H9 (cell line): ENCODE results near the gene IFITM1. TPM values are rescaled to one million over a fixed set of nuclear protein-coding genes. Genes with fewer than 3 reads are reported as not detected.
"Not testable (repeated sequence)": the region's sequence is repeated elsewhere in the genome, so short reads cannot be mapped to it uniquely, and the experiment has no call there.

Experiments used
- DNase-seq: peaks from one replicate; pipeline ENCODE4 v3.0.0-alpha.2; 2017
- H2AFZ ChIP-seq: one replicate; pipeline ENCODE4 v1.6.1; 2013; ENCODE audit warnings: mild to moderate bottlenecking, low read length, control low read depth, moderate library complexity
- H2AK5ac ChIP-seq: 2 replicates; pipeline ENCODE4 v1.6.1; 2013; ENCODE audit warnings: low read length, control low read depth, mixed read lengths; ENCODE audit not compliant: insufficient read length
- H2BK120ac ChIP-seq: one replicate; pipeline ENCODE4 v1.6.1; 2013; ENCODE audit warnings: low read depth, mild to moderate bottlenecking, low read length, control low read depth, inconsistent platforms; ENCODE audit not compliant: poor library complexity, severe bottlenecking
- H2BK12ac ChIP-seq: 2 replicates; pipeline ENCODE4 v1.6.1; 2013; ENCODE audit warnings: low read length, control low read depth, mixed read lengths, low read depth; ENCODE audit not compliant: insufficient read length
- H2BK15ac ChIP-seq: 2 replicates; pipeline ENCODE4 v1.6.1; 2013; ENCODE audit warnings: low read depth, low read length, control low read depth
- H2BK20ac ChIP-seq: one replicate; pipeline ENCODE4 v1.6.1; 2013; ENCODE audit warnings: low read depth, mild to moderate bottlenecking, low read length, control low read depth, inconsistent platforms; ENCODE audit not compliant: poor library complexity, severe bottlenecking
- H2BK5ac ChIP-seq: 2 replicates; pipeline ENCODE4 v1.6.1; 2013; ENCODE audit warnings: low read length, control low read depth, mixed read lengths; ENCODE audit not compliant: insufficient read length
- H3K14ac ChIP-seq: 2 replicates; pipeline ENCODE4 v1.6.1; 2013; ENCODE audit warnings: low read length, control low read depth; ENCODE audit not compliant: insufficient read depth
- H3K18ac ChIP-seq: 2 replicates; pipeline ENCODE4 v1.6.1; 2013; ENCODE audit warnings: low read depth, mild to moderate bottlenecking, mixed read lengths, low read length, control low read depth; ENCODE audit not compliant: insufficient read length
- H3K23ac ChIP-seq: 2 replicates; pipeline ENCODE4 v1.6.1; 2013; ENCODE audit warnings: low read length, control low read depth, mixed read lengths, low read depth; ENCODE audit not compliant: insufficient read length
- H3K23me2 ChIP-seq: 2 replicates; pipeline ENCODE4 v1.6.1; 2013; ENCODE audit warnings: low read depth, mild to moderate bottlenecking, mixed read lengths, low read length, control low read depth; ENCODE audit not compliant: insufficient read length, poor library complexity, severe bottlenecking
- H3K27ac ChIP-seq: 2 replicates; pipeline ENCODE4 v1.5.1; 2013; ENCODE audit warnings: low read length, control low read depth, mixed read lengths, low read depth; ENCODE audit not compliant: insufficient read length
- H3K27me3 ChIP-seq: 2 replicates; pipeline ENCODE4 v1.6.1; 2013; ENCODE audit warnings: low read length, control low read depth, inconsistent platforms; ENCODE audit not compliant: insufficient read depth
- H3K4ac ChIP-seq: 2 replicates; pipeline ENCODE4 v1.6.1; 2013; ENCODE audit warnings: low read depth, mild to moderate bottlenecking, control low read depth, inconsistent platforms, low read length, moderate library complexity
- H3K4me1 ChIP-seq: 2 replicates; pipeline ENCODE4 v1.6.1; 2013; ENCODE audit warnings: low read length, control low read depth, inconsistent platforms; ENCODE audit not compliant: insufficient read depth
- H3K4me2 ChIP-seq: 2 replicates; pipeline ENCODE4 v1.6.1; 2013; ENCODE audit warnings: low read length, control low read depth, mixed read lengths; ENCODE audit not compliant: insufficient read length, insufficient read depth
- H3K56ac ChIP-seq: 2 replicates; pipeline ENCODE4 v1.6.1; 2013; ENCODE audit warnings: low read depth, mild to moderate bottlenecking, mixed read lengths, low read length, control low read depth; ENCODE audit not compliant: insufficient read length
- H3K79me1 ChIP-seq: 2 replicates; pipeline ENCODE4 v1.6.1; 2013; ENCODE audit warnings: low read depth, mild to moderate bottlenecking, moderate library complexity, low read length, control low read depth, inconsistent platforms; ENCODE audit not compliant: insufficient read depth, poor library complexity, severe bottlenecking
- H3K79me2 ChIP-seq: 2 replicates; pipeline ENCODE4 v1.6.1; 2013; ENCODE audit warnings: low read length, control low read depth, inconsistent platforms; ENCODE audit not compliant: insufficient read depth
- H3K9ac ChIP-seq: 2 replicates; pipeline ENCODE4 v1.6.1; 2013; ENCODE audit warnings: low read length, control low read depth, mixed read lengths; ENCODE audit not compliant: insufficient read length; ENCODE audit errors: extremely low read depth
- H3K9me3 ChIP-seq: one replicate; pipeline ENCODE4 v1.6.1; 2013; ENCODE audit warnings: low read depth, low read length, inconsistent platforms; ENCODE audit not compliant: control insufficient read depth
- H3T11ph ChIP-seq: one replicate; pipeline ENCODE4 v1.6.1; 2013; ENCODE audit warnings: mild to moderate bottlenecking, low read length, control low read depth, inconsistent platforms
- H4K20me1 ChIP-seq: one replicate; pipeline ENCODE4 v1.6.1; 2013; ENCODE audit not compliant: control insufficient read depth, insufficient read length, insufficient read depth
- H4K5ac ChIP-seq: 2 replicates; pipeline ENCODE4 v1.6.1; 2013; ENCODE audit warnings: low read depth, mild to moderate bottlenecking, mixed read lengths, low read length, control low read depth; ENCODE audit not compliant: insufficient read length
- H4K8ac ChIP-seq: replicated peaks from 2 replicates; pipeline ENCODE4 v1.6.1; 2013; ENCODE audit warnings: low read length, control low read depth, mixed read lengths, low read depth; ENCODE audit not compliant: insufficient read length
- H4K91ac ChIP-seq: 2 replicates; pipeline ENCODE4 v1.6.1; 2013; ENCODE audit warnings: low read depth, mild to moderate bottlenecking, moderate library complexity, mixed read lengths, low read length, control low read depth; ENCODE audit not compliant: insufficient read length
- H3K27ac Mint-ChIP-seq, 3 experiments: 2 replicates in 2 of 3; 3 replicates in 1 of 3; pipeline ENCODE4 v1.8.0; 2020 to 2021; ENCODE audit warnings: mixed read lengths in 3 of 3, mild to moderate bottlenecking in 1 of 3, moderate library complexity in 1 of 3
- H3K27me3 Mint-ChIP-seq: 2 replicates; pipeline ENCODE4 v1.8.0; 2021; ENCODE audit warnings: low read depth, mild to moderate bottlenecking, moderate library complexity, mixed read lengths
- H3K36me3 Mint-ChIP-seq, 3 experiments: 2 replicates in 2 of 3; 3 replicates in 1 of 3; pipeline ENCODE4 v1.8.0; 2020 to 2021; ENCODE audit warnings: low read depth in 3 of 3, mixed read lengths in 3 of 3; ENCODE audit not compliant: insufficient read depth in 1 of 3
- H3K4me1 Mint-ChIP-seq, 2 experiments: 2 replicates each; pipeline ENCODE4 v1.8.0; 2020; ENCODE audit warnings: mixed read lengths in 2 of 2
- H3K4me3 Mint-ChIP-seq, 2 experiments: 2 replicates in 1 of 2; 3 replicates in 1 of 2; pipeline ENCODE4 v1.8.0; 2020 to 2021; ENCODE audit warnings: mild to moderate bottlenecking in 2 of 2, mixed read lengths in 2 of 2, moderate library complexity in 1 of 2
- H3K9me3 Mint-ChIP-seq, 2 experiments: 2 replicates in 1 of 2; 3 replicates in 1 of 2; pipeline ENCODE4 v1.8.0; 2020; ENCODE audit warnings: mild to moderate bottlenecking in 2 of 2, mixed read lengths in 2 of 2, moderate library complexity in 1 of 2
- WGBS: extraction: QIAGEN DNeasy Blood & Tissue Kit; methylation state at CpG from one replicate; pipeline ENCODE4 v1.1.7; 2013; ENCODE audit warnings: missing lambda C conversion rate, low lambda C conversion rate, mixed read lengths; ENCODE audit not compliant: insufficient read length; ENCODE audit errors: extremely low coverage; 5-methylcytosine and 5-hydroxymethylcytosine counted together
- total RNA-seq: library from RNA; stranded (reverse); gene quantifications from 2 replicates; pipeline ENCODE4 v1.2.1, GENCODE V29; 2021

Gene IFITM1
- total RNA-seq, 1 experiment from 2014 or later = 500 TPM

- no CpG with 5 or more reads among the region's 10 CpGs for WGBS
- not testable (repeated sequence) for H3K18ac ChIP-seq, H3K14ac ChIP-seq, H4K8ac ChIP-seq, H3K79me2 ChIP-seq, H2BK120ac ChIP-seq, H3K36me3 Mint-ChIP-seq, H3K4me1 ChIP-seq, H3K56ac ChIP-seq, H3K9ac ChIP-seq, H3T11ph ChIP-seq, H3K4ac ChIP-seq, H2BK5ac ChIP-seq, H2BK15ac ChIP-seq, H3K23ac ChIP-seq, H3K9me3 Mint-ChIP-seq, H3K79me1 ChIP-seq, H3K9me3 ChIP-seq, H2BK20ac ChIP-seq, H2AK5ac ChIP-seq, H3K27me3 ChIP-seq, H4K5ac ChIP-seq, H3K27me3 Mint-ChIP-seq, H3K27ac ChIP-seq, H4K20me1 ChIP-seq, H2BK12ac ChIP-seq, H2AFZ ChIP-seq
- peak overlapping the region; percentile 88 for H3K4me2 ChIP-seq
- peak overlapping the region; percentile 31 to 54 (median 35); a peak in 1 of 7 replicates for H3K27ac Mint-ChIP-seq
- peaks cover 29% of the 10 kb centered on the region for H3K23me2 ChIP-seq
- H4K91ac ChIP-seq = peak overlapping the region; percentile 62
- H3K4me1 Mint-ChIP-seq = peaks cover 35 to 44% of the 10 kb centered on the region in 2 experiments
- peak; percentile 32 for DNase-seq
- H3K4me3 Mint-ChIP-seq = peak overlapping the region; percentile 97
These were observed 6.0 kb downstream of the IFITM1 start for GRCh38 chr11:319888-320273.
